ENCODE measurements around the gene FAM124A. TPM values are rescaled to one million over a fixed set of nuclear protein-coding genes. Genes with fewer than 3 reads are reported as not detected.

The FAM124A gene
- total RNA-seq, 1 experiment from 2014 or later: 3.1 TPM

GRCh38 chr13:51222686-51223559 is 725 bp downstream of the FAM124A start:
- RAD21 ChIA-PET (ENCODE audit: low non-redundant PET in 1 of 2, low total read pairs in 2 of 2, uncharacterized antibody in 2 of 2, unreplicated experiment in 2 of 2): no interaction called here
- POLR2A ChIA-PET: no interaction called here
- peak overlapping the region; percentile 28; the same call in 1 of the 2 replicates for H3K27ac ChIP-seq (ENCODE audit: low read depth, low read length)
- no peak overlapping the region for H2AFZ ChIP-seq (ENCODE audit: low read depth, low read length, poor library complexity, severe bottlenecking)
- TF ChIP-seq ATF3 (IDR thresholded peaks at IDR 0.05): no peak
- 0 out of 6 replicates have a peak, but pooled peaks of 1 of the 3 experiments have one; percentile 8 for TF ChIP-seq CTCF (IDR thresholded peaks at IDR 0.05 in 2 of 3, conservative IDR thresholded peaks at IDR 0.05 in 1 of 3; ENCODE audit: borderline replicate concordance in 1 of 3, insufficient read depth in 1 of 3, low read depth in 2 of 3, low read length in 2 of 3)
- intact Hi-C loops (cut with micrococcal nuclease): loop anchor here (5.0 kb wide), 1 partner anchor 574 kb away; no protein-coding TSS in a partner anchor
- CTCF ChIA-PET: interaction anchor here (1.0 to 1.3 kb wide), 4 partner anchors 11 to 97 kb away, joined by 3 to 7 read pairs (median 4); no protein-coding TSS in a partner anchor
- no peaks in the 10 kb centered on the region for H3K36me3 ChIP-seq (ENCODE audit: control insufficient read depth in 1 of 2, insufficient read depth in 2 of 2, low read length in 2 of 2)
- peak overlapping the region; percentile 92 for H3K4me2 ChIP-seq (ENCODE audit: low read length)
- peak overlapping the region; percentile 59 for H3K9ac ChIP-seq (ENCODE audit: low read length)
- no peaks in the 10 kb centered on the region for H4K20me1 ChIP-seq (ENCODE audit: insufficient read depth)
- no peaks in the 10 kb centered on the region for H3K27me3 ChIP-seq (ENCODE audit: insufficient read depth, low read length)
- no peak for DNase-seq (ENCODE audit: low read depth, low spot score)
- no peaks in the 10 kb centered on the region for H3K9me2 ChIP-seq (ENCODE audit: insufficient read depth)
- H3K79me2 ChIP-seq (ENCODE audit: insufficient read depth, low read length): no peaks in the 10 kb centered on the region
- peaks cover 4 to 14% of the 10 kb centered on the region in 2 experiments; a peak in 3 of 4 replicates for H3K4me1 ChIP-seq (ENCODE audit: control insufficient read depth in 1 of 2, insufficient read depth in 2 of 2, low read length in 2 of 2)
- no peaks in the 10 kb centered on the region for H3K9me3 ChIP-seq (ENCODE audit: control insufficient read depth in 1 of 2, insufficient read depth in 1 of 2, low read depth in 1 of 2, low read length in 2 of 2)
- no TSS peak for BruUV-seq (replicated peaks)
- peak; percentile 68 for ATAC-seq
- peak overlapping the region; percentile 66 to 73 for H3K4me3 ChIP-seq (replicated peaks in 1 of 2; ENCODE audit: low read depth in 1 of 2, low read length in 2 of 2)
